Tongue (tissue), 2 donors: ENCODE data around the gene SREBF2. TPM values are rescaled to one million over a fixed set of nuclear protein-coding genes. Genes with fewer than 3 reads are reported as not detected.

Experiments
- DNase-seq: peaks from one replicate; pipeline ENCODE4 v3.0.0-alpha.2; 2015
- total RNA-seq: library from RNA; depleted of rRNA; stranded (reverse); fragments of >200 nt; gene quantifications from one replicate; pipeline ENCODE4 v1.2.3, GENCODE V29; 2014

The SREBF2 gene
- total RNA-seq, 1 donor from 2014 or later = 47.6 TPM

DNA sequence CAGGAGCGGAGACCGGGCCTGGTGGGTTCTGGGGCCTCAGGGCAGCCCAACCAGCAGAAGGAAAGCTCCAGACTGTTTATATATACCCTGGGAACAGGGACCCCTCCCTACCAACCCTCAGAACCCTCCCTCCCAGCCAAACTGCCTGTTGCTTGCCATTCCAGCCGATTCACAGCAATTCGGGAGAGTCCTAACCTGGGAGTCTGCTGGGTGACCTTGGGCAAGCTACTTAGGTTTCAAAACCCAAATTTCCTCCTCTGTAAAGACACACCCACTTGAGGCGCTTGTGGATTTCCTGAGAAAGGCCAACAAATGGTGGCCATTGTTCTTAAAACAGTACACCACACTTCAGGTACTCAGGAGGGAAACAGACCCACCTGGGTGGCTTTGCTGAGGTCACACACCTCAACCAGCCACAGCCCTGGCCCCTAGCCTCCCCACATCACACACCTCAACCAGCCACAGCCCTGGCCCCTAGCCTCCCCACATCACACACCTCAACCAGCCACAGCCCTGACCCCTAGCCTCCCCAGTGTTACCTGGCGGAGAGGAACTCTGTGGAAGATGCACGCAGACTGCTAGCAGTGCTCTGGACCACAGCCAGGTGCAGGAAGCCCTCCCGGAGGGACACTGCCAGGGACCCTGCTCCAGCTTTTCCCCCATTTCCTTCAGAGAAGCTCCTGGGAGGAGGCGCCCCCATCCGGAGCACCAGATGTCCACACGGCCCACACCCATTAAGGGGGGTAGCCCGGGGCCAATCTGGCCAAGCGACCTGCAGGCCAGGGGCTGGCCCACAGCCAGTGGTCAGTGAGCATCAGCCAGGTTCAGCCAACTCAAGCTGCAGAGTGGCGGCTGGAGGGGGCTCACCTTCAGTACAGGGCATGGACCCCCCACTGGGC, 75.8 kb downstream of the SREBF2 start:
- DNase-seq = no peak

DNA sequence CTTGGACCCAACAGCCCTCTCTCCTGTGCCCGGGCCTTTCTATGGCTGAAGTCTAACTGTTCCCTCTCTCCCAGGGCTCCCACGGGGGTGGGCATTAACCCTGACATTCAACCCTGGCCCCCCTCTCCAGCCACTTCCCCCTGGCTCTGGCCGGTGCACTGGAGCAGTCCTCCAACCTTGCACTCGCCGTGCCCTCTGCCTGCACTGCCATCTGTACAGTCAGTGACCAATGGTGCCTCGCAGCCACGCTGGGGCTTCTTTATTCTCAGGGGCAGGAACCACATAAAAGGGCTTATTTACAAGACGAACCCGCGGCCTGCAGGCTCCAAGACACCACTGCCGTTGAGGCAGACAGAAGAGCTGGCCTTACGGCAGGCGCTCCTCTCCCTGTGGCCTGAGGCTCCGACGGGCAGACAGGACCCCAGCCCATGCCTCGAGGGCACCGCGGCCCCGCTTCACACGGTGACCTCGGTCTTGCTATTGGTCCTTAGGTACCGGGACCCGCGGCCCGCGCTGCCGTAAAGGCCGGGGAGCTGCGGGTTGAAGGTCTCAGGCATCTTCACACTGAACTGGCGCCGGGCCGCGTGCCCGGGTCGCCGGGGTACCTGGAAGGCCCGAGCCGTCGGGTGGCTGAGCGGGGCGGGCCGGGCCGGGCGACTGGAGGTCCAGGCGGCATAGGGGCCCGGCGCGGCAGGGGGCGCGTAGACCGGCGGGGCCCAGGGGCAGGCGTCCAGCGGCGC, 76.6 kb downstream of the SREBF2 start:
- DNase-seq = no peak

DNA sequence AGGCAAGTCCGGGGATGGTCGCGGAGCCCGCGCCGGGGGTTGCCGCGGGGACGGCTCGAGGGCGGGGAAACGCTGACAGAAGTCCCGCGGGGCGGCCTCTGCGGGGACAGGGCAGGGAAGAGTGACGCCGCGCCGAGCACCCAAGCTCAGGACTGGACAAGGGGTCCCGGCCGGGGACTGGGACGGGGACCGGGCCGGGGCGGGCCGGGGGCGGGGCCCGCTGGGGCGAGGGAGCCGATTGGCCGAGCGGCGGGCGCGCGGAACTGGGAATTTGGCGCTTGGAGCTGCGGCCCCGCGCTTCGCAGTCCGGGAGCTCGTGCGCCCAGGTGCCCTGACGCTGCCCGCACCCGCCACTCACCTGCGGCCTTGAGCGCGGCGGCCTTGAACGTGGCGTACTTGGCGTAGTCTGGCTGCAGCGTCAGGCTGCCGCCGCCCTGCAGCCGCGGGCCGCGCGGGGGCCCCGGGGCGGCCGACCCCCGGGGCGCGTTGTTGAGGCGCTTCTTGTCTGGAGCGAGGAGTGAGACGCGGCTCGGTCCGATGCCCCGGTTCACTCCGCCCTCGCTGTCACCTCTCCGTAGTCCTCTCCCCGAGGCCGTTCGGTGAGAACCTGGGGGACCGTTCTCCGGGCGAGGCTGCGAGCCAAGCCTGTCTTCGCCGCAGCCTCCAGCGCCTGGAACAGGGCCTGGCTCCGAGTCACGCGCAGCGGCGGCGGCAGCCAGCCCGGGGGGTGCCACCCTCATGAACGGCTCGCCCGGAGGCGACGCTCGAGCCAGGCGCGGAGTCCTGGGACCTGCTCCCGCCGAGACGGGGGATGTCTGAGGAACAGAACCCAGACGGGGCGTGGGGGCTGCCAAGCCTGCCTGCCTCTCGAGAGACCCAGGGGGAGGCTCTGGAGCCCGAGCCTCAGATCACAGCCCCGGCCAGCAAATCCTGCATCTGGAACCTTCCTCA, 77.4 kb downstream of the SREBF2 start:
- no peak for DNase-seq

DNA sequence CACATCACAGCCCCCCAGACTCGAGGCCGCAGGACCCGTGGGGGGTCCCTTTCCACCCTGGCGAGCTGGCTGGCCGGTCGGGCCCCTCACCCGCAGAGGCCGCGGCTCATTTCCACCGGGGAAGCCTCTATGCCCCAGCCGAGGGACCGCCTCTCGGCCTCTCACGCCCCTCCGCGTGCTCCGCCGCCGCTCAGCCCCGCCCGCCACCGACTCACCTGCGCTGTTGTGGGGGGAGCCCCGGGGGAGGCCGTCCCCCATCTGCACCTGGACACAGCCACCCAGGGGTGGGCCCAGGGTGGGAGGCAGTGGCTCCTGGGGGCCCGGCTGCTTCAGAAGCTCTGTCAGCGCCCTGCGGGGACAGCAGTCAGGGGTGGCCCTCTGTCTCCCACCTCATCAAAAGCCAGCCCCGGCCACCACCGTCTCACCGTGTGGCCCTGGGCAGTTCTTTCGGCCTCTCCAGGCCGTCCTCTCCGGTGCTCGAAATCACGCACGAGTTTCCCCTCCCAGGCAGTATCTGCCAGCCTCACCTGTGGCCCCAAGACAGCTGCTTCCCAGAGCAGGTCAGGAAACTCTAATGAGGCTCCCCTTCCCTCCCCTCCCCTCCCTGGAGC, 78.2 kb downstream of the SREBF2 start:
- DNase-seq = no peak

DNA sequence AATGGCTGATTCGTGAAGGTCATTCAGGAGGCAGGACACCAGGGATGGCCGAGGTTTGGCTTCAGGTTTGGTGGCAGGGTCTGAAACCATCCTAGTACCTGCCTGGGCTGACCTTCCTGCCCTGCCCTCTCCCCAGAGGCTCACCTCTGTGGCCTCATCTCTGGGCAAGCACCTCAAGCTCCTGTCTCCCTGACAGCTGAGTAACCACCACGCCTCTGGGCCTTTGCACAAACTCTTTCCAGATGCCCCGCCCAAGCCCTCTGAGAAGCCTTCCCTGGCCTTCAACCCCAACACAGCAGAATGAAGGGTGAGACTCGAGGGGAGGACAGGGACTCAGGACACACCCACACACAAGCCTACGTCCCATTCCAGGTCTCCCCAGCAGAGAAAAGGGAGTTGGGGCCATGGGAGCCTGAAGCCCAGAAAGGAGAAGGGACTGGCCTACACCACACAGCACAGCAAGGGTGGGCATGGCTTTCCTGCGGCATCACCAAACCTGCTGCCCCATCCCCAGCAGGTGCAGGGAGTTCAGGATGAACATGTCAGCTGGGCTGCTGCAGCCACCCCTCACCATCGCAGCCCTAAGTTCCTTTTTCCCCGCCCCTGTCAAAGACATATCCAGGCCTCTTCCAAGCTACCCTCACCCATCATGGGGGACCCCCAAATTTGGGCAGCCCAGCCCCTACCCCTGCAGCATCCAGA, 79.6 kb downstream of the SREBF2 start:
- no peak for DNase-seq

DNA sequence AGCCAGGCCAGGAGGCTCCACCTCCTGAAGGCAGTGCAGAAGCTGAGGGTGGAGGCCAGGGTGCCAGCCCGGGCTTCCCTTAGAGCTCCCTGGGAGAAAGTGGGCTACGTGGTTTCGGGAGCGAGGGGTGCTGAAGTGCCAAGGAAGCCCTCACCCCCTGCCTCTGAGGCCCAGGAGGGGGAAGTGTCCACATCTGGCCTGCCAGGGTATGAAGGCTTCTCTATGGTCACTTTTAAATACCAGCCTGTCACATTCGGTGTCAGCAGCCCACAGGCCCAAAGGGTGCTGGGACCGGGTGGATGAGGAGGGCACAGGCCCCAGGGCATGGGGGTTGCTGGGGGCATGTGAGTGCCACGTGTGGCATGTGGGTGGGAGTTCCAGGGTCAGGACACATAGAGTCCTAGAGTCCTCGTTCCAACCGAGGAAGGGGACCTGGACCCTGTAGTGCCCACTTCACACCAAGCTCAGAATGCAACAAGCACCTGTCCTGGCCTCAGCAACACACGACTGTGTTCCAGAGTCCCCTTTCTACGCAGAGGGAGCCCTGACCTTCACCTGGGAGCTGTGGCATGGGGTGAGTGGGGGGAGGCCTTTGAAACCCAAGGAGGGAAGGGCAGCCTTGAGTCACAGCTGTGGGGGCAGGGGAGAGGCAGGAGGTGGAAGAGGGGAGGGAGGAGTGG, 80.3 kb downstream of the SREBF2 start:
- DNase-seq = no peak

DNA sequence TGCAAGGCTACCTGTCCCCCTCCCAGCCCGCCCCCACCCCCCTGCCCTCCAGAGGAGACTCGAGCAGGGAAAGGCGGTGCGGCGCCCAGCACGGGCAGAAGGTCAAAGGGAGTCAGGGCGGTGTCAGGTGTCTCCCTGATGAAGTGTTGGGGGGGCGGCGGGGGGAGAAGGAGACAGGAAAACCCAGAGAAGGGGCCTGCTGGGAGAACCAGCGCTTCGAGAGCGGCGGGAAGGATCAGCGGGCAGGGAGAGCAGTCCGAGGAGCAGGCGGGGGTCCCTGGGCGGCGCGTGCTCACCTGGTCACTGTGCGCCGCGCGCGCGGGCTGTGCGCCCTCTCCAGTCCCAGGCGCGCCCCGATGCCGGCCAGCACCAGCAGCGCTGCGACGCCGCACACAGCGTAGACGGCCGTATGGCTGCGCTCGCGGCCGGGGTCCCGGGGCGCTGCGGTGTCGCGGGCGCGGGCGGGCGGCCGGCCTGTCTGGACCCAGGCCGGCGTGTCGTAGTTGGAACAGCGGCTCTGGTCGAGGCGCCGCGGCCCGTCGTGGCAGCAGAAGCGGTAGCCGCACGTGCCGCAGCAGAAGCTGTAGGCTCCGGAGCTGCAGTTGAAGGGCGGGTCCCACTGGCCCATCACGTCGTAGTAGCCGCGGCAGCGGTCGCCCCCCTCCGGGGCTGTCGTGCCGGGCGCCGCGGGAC, 81.1 kb downstream of the SREBF2 start:
- DNase-seq = no peak

DNA sequence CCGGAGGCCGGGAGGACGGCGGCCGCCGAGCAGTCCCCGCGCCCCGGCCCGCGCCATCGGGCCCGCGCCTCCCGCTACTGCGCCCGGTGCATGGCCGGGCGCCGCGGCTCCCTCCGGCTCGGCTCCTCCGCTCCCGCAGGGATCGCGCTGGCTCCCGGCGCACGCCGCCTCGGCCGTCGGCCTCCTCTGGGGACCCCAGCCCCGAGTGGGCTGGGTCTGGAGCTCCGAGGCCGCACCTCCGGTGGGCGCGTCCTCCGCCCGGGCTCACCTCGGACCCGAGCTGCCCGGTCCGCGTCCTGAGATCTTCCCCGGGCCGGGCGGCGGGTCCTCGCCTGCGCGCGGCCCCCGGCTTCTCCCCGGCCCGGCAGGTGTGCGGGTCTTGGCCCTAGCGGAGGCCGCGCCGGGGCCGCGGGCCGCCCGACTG, 81.7 kb downstream of the SREBF2 start:
- DNase-seq = no peak

DNA sequence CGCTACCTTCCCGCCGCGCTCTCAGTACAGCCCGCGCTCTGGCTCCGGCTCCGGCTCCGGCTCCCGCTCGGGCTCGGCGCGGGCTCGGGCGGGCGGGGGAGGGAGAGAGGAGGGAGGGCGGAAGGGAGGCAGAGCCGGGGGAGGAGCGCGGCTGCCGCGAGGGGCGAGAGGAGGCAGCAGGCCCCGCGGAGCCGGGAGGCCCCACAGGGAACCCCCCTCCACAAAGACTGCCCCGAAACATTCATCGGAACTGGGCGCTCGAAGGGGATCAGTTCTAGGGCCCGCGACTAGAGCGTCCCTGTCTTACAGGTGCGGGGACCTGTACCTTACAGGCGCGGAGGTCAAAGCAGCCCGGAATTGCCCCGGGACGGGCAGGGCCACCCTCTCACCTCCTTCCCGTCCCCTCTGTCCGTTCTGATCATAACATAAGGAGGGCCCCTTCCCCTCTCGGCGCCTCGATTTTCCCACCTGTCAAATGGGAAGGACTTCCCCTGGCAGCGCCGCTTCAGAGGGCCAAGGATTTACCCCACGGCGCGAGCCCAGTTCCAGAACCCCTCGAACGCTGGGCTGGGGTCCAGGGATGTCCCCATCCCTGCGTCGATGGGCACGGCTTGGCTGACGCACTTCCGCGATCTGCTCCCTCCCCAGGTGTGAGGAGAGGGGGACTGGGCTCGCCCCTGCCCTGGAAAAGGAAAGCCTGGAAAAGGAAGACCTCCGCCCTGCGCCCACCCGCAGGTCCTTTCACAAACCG, 82.3 kb downstream of the SREBF2 start, which contains the start of gene SHISA8:
TSS of gene SHISA8 (minus strand) at position 40 of the 751 bp plus-strand sequence. CDS start 407 bp downstream, outside the sequence.
- peak; percentile 75 for DNase-seq

DNA sequence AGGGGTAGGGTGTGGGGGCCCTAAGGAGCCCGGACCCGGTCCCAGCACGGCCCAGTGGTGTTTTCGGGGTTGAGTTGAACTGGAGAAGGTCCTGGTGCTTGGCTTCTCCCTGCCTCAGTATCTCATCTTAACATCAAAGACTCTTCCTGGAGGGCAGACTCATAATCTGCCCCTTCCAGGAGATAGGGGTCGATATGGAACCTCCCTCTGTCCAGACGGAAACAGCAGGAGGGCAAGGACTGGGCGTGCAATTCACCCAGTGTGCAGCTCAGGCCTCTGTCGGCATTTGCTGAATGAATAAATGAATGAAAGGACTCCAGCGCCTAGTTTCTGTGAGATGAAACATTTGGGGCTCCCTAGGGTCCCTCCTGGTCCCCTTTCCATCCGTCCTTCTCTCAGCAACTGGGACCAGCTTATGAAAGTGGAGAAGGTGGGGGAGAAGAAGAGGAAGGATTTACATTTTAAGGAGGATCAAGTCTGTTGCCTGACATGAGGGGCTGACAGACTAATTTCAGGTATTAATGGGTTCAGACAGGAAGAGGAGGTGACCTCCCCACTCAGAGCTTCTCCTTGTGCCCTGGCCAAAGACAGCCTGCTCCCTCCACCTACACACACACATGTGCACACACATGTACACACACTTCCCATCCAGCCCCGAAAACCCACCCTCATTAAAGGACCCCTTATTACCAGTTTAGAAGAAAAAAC, 83.0 kb downstream of the SREBF2 start:
- DNase-seq = no peak

DNA sequence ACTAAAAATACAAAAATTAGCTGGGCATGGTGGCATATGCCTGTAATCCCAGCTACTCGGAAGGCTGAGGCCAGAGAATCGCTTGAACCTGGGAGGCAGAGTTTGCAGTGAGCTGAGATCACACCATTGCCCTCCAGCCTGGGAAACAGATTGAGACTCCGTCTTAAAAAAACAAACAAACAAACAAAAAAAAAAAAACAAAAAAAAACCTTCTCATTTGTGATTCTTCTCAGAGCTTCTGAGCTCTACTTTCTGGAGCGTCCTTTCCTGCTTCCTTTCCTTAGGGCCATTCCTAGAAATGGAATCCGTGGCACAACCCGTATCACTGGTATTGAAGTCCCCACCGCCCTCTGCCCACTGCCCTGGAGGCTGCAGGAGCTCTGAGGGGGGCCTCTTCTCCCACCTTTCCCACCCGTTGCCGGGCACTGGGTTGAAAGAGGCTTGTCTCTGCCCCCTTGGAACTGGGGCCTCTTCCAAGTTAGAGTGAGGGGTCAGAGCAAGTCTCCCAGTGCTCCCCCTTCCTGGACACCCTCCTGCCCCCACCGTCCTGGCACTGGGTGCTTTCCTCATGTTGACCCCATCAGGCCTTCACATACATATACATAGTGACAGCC, 83.9 kb downstream of the SREBF2 start:
- DNase-seq = no peak

DNA sequence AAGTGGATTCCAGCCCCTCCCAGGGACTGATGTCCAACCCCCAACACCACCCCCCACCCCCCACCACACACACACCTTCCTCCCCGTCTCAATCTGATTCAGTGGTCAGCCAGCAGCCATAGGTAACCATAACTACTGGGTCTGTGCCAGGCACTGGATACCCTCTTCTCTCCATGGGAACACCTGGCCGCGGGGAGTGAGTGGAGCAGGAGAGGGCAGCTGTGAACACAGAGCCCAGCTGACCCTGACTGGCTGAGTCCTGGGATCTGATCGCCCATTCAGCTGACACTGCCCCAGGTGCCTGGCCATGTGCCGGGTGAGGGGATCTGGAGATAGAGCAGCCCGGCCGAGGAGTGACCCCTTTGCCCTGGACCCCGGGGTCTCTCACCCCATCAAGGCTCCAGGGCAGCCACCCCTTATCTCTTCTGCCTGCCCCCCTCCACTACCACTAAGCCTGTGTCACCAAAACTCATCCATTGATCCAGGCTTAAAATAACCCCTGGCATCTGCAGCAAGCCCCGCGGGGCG, 84.5 kb downstream of the SREBF2 start:
- no peak for DNase-seq

DNA sequence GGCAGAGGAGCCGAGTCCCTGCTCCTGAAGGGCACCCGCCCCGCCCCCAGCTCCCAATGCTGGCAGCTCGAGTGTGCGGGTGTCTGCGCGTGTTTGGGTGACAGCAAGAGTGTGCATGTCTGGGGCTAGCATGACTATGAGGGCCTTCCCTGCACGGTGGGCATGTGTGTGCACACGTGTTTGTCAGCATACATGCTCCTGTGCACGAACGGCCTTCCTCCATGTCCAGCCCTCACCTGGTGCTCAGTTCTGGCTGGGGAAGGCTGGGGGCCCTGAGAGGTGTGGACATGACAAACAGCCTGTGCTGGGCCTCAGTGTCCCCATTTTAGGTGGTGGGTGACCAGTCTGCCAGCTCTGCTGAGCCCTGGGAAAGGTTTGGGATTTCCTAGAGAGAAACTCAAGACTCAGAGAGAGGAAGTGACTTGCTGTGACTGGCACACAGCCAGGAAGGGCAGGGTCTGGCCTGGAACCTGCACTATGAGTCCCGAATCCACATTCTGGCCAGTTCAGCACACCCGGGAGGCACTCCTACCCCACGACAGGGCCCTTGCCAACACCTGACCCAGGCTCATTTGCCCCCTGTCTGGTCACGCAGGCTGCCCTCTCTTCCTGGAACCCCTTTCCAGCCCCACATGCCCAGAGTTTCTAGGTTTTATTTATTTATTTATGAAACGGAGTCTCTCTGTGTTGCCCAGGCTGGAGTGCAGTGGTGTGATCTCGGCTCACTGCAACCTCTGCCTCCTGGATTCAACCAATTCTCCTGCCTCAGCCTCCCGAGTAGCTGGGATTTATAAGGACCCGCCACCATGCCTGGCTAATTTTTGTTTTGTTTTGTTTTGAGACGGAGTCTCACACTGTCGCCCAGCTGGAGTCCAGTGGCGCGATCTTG, 85.2 kb downstream of the SREBF2 start:
- peak; percentile 64 for DNase-seq

DNA sequence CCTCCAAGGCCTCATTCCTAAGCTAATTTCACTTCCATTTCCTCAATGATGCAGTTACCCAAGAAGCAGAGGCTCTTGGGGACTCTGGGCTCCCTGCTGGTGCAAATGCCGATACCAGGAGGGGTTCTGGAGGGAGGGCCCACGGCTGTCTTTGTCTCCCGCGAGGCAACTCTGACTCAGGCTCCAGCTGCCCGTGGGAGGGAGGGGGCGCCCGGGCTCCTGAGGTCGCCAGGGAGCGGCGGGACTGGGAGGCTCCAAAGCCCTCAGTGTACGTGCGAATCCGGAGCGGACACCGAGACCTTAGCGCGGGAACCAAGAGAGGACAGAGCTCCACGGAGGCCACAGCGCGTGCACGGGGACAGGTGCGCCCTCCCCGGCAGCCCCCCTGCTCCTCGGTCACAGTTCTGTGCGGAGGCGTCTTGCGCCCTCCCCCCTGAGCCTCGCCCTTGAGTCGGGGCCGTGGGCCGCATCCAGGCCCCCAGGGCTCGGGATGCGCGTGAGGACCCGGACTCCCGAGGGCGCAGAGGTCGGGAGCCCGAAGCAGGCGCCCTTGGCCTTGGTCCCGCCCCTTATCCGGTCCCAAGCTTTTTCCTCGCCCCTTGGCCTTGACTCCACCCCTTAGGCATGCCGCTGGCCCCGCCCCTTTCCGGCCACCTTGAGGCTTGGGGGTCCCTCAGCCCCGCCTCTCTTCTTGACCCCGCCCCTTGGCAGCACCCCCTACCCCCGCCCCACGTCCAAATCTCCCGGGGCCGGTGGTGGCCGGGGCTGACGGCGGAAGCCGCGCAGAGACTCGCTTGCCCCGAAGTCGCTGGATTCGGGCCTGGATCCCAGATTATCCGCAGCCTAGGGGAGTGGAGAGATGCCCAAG, 86.7 kb downstream of the SREBF2 start:
- peak; percentile 59 for DNase-seq

DNA sequence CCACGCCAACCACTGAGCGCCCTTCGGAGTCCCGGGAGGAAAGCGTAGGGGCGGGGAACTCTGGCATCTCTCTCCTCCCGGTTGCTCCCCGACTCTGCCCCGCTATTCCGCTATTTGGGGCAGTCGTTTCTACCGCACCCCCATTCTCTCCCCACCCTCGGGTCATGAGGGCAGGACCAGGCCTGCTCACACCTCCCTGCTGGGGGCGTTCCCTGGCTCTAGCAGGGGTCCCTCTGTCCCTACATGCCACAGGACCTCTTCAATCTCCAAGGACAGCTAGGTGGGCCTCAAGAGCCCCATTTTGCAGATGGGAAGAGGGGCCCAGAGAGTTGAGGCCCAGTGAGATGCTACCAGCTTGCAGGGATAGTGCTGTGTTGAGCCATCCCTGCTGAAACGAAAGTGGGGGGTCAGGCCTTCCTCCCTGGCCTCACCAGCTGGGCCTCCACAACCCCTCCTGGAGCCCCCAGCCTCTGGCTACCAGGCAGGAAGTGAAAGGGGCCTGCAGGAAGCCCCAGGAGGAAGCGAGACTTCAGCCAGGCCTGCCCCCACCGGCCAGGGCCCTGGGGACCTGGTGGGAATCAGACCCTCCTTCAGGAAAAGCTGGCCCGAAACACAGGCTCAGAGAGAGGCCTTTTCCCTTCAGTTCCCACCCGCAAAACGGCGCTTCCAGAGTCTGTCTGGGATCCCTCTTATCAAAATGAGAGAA, 87.5 kb downstream of the SREBF2 start:
- no peak for DNase-seq
